Upper lobe of left lung (tissue), 4 donors: Measurements from ENCODE around the gene ZBTB46.

Experiments
- CTCF ChIP-seq, 6 experiments: fragments of 450-650 bp in 4 of 6; fragments of 200-600 bp in 2 of 6; sonication (generic) in 2 of 6; IDR thresholded peaks; one replicate each; pipeline ENCODE4 v1.5.1; 2016 to 2019; ENCODE audit warnings: antibody characterized with exemption in 6 of 6
- EP300 ChIP-seq, 4 donors: sonication (generic); formaldehyde crosslinking; IDR thresholded peaks; one replicate each; pipeline ENCODE4 v1.5.1; 2017; ENCODE audit warnings: antibody characterized with exemption in 4 of 4, control low read depth in 2 of 4
- POLR2AphosphoS5 ChIP-seq, 2 donors: sonication (generic); formaldehyde crosslinking; IDR thresholded peaks; one replicate each; pipeline ENCODE4 v1.5.1; 2017; ENCODE audit warnings: antibody characterized with exemption in 2 of 2

- TF ChIP-seq POLR2AphosphoS5 (IDR thresholded peaks at IDR 0.05) (no peak), CTCF (IDR thresholded peaks at IDR 0.05) (no peak), EP300 (IDR thresholded peaks at IDR 0.05) (no peak)
These were observed 56.8 kb downstream of the ZBTB46 start for GRCh38 chr20:63774306-63774705.
